ENCODE results near the gene QTRT2.

QTRT2 gene

GRCh38 chr3:114078126-114078525, 21.6 kb downstream of the QTRT2 start:
- Histone ChIP-seq H3K79me2 (ENCODE audit: control insufficient read depth, insufficient read depth, low read length, unreplicated experiment) (peaks cover 2% of the 10 kb centered on the region), H3K4me3 (ENCODE audit: low read depth, low read length) (no peak overlapping the region), H3K4me1 (ENCODE audit: control insufficient read depth, insufficient read depth, low read length, unreplicated experiment) (peaks cover 18% of the 10 kb centered on the region), H2AFZ (ENCODE audit: low read length, unreplicated experiment) (no peak overlapping the region), H3K36me3 (ENCODE audit: insufficient read depth, low read length) (peaks cover 47% of the 10 kb centered on the region), H3K27me3 (ENCODE audit: insufficient read depth, low read length) (no peaks in the 10 kb centered on the region), H3K27ac (ENCODE audit: low read depth, low read length) (no peak overlapping the region)

GRCh38 chr3:114079761-114080160, 23.2 kb downstream of the QTRT2 start:
- peaks cover 48% of the 10 kb centered on the region for H3K36me3 ChIP-seq (ENCODE audit: insufficient read depth, low read length)
- peak overlapping the region; percentile 58 for H3K27ac ChIP-seq (ENCODE audit: low read depth, low read length)
- H3K79me2 ChIP-seq (ENCODE audit: control insufficient read depth, insufficient read depth, low read length, unreplicated experiment), result no peaks in the 10 kb centered on the region
- H3K4me1 ChIP-seq (ENCODE audit: control insufficient read depth, insufficient read depth, low read length, unreplicated experiment), result peaks cover 18% of the 10 kb centered on the region
- H3K27me3 ChIP-seq (ENCODE audit: insufficient read depth, low read length), result no peaks in the 10 kb centered on the region
- H2AFZ ChIP-seq (ENCODE audit: low read length, unreplicated experiment), result peak overlapping the region; percentile 47
- H3K4me3 ChIP-seq (ENCODE audit: low read depth, low read length), result peak overlapping the region; percentile 57

DNA sequence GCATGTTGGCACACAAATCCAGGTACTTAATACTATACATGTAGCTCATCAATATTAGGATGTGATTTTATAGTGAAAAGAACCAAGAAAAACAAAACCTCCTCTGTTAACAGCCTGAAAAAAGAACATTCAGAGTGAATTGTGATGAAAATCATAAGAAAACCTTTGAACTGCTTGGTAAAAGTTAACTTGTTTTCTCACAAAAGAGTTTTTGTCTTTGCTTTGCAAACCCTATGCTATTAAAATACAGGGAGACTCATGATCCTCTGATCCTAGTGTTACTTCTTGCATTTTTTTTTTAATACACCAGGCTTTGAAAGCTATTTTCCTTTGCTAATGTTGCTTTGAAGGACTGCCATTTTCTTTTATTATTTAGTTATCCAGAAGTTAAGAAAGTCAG, 23.7 kb downstream of the QTRT2 start:
- Histone ChIP-seq H3K4me3 (ENCODE audit: low read depth, low read length) (peak overlapping the region; percentile 57), H3K36me3 (ENCODE audit: insufficient read depth, low read length) (peaks cover 47% of the 10 kb centered on the region), H3K27me3 (ENCODE audit: insufficient read depth, low read length) (no peaks in the 10 kb centered on the region), H2AFZ (ENCODE audit: low read length, unreplicated experiment) (peak overlapping the region; percentile 47), H3K4me1 (ENCODE audit: control insufficient read depth, insufficient read depth, low read length, unreplicated experiment) (peaks cover 18% of the 10 kb centered on the region), H3K79me2 (ENCODE audit: control insufficient read depth, insufficient read depth, low read length, unreplicated experiment) (no peaks in the 10 kb centered on the region), H3K27ac (ENCODE audit: low read depth, low read length) (peak overlapping the region; percentile 58)

GRCh38 chr3:114081037-114081436, 24.5 kb downstream of the QTRT2 start:
- H3K27me3 ChIP-seq (ENCODE audit: insufficient read depth, low read length), result no peaks in the 10 kb centered on the region
- H3K27ac ChIP-seq (ENCODE audit: low read depth, low read length), result peak overlapping the region; percentile 58; the same call in 1 of the 2 replicates
- H3K36me3 ChIP-seq (ENCODE audit: insufficient read depth, low read length), result peaks cover 48% of the 10 kb centered on the region
- H3K4me3 ChIP-seq (ENCODE audit: low read depth, low read length), result no peak overlapping the region
- H2AFZ ChIP-seq (ENCODE audit: low read length, unreplicated experiment), result no peak overlapping the region
- H3K79me2 ChIP-seq (ENCODE audit: control insufficient read depth, insufficient read depth, low read length, unreplicated experiment), result no peaks in the 10 kb centered on the region
- peaks cover 18% of the 10 kb centered on the region for H3K4me1 ChIP-seq (ENCODE audit: control insufficient read depth, insufficient read depth, low read length, unreplicated experiment)

DNA sequence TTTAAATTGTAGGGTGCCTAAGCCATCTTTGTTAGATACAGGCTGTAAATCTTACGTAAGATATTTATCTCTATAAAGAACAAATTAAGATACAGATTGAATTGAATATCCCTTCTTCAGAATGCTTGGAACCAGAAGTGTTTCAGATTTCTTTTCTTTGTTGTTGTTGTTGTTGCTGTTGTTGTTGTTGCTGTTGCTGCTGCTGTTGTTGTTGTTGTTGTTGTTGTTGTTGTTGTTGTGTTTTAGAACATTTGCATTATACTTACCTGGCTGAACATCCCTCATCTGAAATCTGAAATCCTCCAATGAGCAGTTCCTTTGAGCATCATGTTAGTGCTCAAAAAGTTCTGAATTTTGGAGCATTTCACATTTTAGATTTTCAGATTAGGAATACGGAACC, 26.6 kb downstream of the QTRT2 start:
- Histone ChIP-seq H3K27me3 (ENCODE audit: insufficient read depth, low read length) (no peaks in the 10 kb centered on the region), H3K36me3 (ENCODE audit: insufficient read depth, low read length) (peaks cover 54% of the 10 kb centered on the region), H3K4me3 (ENCODE audit: low read depth, low read length) (no peak overlapping the region), H3K4me1 (ENCODE audit: control insufficient read depth, insufficient read depth, low read length, unreplicated experiment) (peaks cover 18% of the 10 kb centered on the region), H3K79me2 (ENCODE audit: control insufficient read depth, insufficient read depth, low read length, unreplicated experiment) (no peaks in the 10 kb centered on the region), H3K27ac (ENCODE audit: low read depth, low read length) (no peak overlapping the region), H2AFZ (ENCODE audit: low read length, unreplicated experiment) (no peak overlapping the region)

- no peak overlapping the region for H2AFZ ChIP-seq (ENCODE audit: low read length, unreplicated experiment)
- no peaks in the 10 kb centered on the region for H3K4me1 ChIP-seq (ENCODE audit: control insufficient read depth, insufficient read depth, low read length, unreplicated experiment)
- no peak overlapping the region for H3K4me3 ChIP-seq (ENCODE audit: low read depth, low read length)
- H3K27ac ChIP-seq (ENCODE audit: low read depth, low read length), result no peak overlapping the region
- H3K27me3 ChIP-seq (ENCODE audit: insufficient read depth, low read length), result no peaks in the 10 kb centered on the region
- no peaks in the 10 kb centered on the region for H3K79me2 ChIP-seq (ENCODE audit: control insufficient read depth, insufficient read depth, low read length, unreplicated experiment)
- peaks cover 41% of the 10 kb centered on the region for H3K36me3 ChIP-seq (ENCODE audit: insufficient read depth, low read length)
Measured at GRCh38 chr3:114086356-114086755, 29.8 kb downstream of the QTRT2 start.

- Histone ChIP-seq H3K36me3 (ENCODE audit: insufficient read depth, low read length) (peaks cover 24% of the 10 kb centered on the region), H3K27me3 (ENCODE audit: insufficient read depth, low read length) (no peaks in the 10 kb centered on the region), H3K4me3 (ENCODE audit: low read depth, low read length) (no peak overlapping the region), H2AFZ (ENCODE audit: low read length, unreplicated experiment) (no peak overlapping the region), H3K4me1 (ENCODE audit: control insufficient read depth, insufficient read depth, low read length, unreplicated experiment) (peaks cover 14% of the 10 kb centered on the region), H3K79me2 (ENCODE audit: control insufficient read depth, insufficient read depth, low read length, unreplicated experiment) (no peaks in the 10 kb centered on the region), H3K27ac (ENCODE audit: low read depth, low read length) (no peak overlapping the region)
Measured at GRCh38 chr3:114089675-114090074, 33.1 kb downstream of the QTRT2 start.

- Histone ChIP-seq H3K4me3 (ENCODE audit: low read depth, low read length) (peak overlapping the region; percentile 54; the same call in 1 of the 2 replicates), H3K27ac (ENCODE audit: low read depth, low read length) (no peak overlapping the region), H2AFZ (ENCODE audit: low read length, unreplicated experiment) (peak overlapping the region; percentile 94)
Measured at GRCh38 chr3:114092151-114093015, 35.8 kb downstream of the QTRT2 start.

GRCh38 chr3:114093016-114093380, 36.5 kb downstream of the QTRT2 start:
- Histone ChIP-seq H2AFZ (ENCODE audit: low read length, unreplicated experiment) (peak overlapping the region; percentile 94), H3K4me1 (ENCODE audit: control insufficient read depth, insufficient read depth, low read length, unreplicated experiment) (peaks cover 14% of the 10 kb centered on the region), H3K27me3 (ENCODE audit: insufficient read depth, low read length) (no peaks in the 10 kb centered on the region), H3K36me3 (ENCODE audit: insufficient read depth, low read length) (peaks cover 2% of the 10 kb centered on the region), H3K4me3 (ENCODE audit: low read depth, low read length) (peak overlapping the region; percentile 54; the same call in 1 of the 2 replicates), H3K79me2 (ENCODE audit: control insufficient read depth, insufficient read depth, low read length, unreplicated experiment) (no peaks in the 10 kb centered on the region), H3K27ac (ENCODE audit: low read depth, low read length) (no peak overlapping the region)

More at GRCh38 chr3:114092151-114093015, 35.8 kb downstream of the QTRT2 start:
- Histone ChIP-seq H3K4me1 (ENCODE audit: control insufficient read depth, insufficient read depth, low read length, unreplicated experiment) (peaks cover 14% of the 10 kb centered on the region), H3K79me2 (ENCODE audit: control insufficient read depth, insufficient read depth, low read length, unreplicated experiment) (no peaks in the 10 kb centered on the region), H3K36me3 (ENCODE audit: insufficient read depth, low read length) (peaks cover 4% of the 10 kb centered on the region), H3K27me3 (ENCODE audit: insufficient read depth, low read length) (no peaks in the 10 kb centered on the region)

DNA sequence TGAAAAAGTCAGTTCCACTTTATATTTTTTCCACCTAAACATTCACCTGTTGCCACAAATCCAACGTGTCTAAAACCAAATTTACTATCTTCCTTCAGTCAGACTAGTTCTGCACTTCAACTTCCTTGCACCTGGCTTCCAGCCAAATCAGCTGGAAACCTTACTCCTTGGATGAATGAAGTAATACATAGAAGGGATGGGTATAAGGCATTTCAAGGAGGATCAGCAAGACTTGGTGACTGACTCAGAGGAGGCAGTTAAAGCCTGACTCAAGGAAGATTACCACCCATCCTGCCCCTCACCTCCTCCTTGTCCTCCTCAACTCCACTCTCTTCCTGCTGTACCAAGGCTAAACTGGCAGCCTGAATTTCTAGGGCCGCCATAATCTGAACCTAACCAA, 37.1 kb downstream of the QTRT2 start:
- Histone ChIP-seq H3K27me3 (ENCODE audit: insufficient read depth, low read length) (no peaks in the 10 kb centered on the region), H2AFZ (ENCODE audit: low read length, unreplicated experiment) (no peak overlapping the region), H3K27ac (ENCODE audit: low read depth, low read length) (no peak overlapping the region), H3K36me3 (ENCODE audit: insufficient read depth, low read length) (no peaks in the 10 kb centered on the region), H3K4me3 (ENCODE audit: low read depth, low read length) (no peak overlapping the region), H3K4me1 (ENCODE audit: control insufficient read depth, insufficient read depth, low read length, unreplicated experiment) (peaks cover 14% of the 10 kb centered on the region), H3K79me2 (ENCODE audit: control insufficient read depth, insufficient read depth, low read length, unreplicated experiment) (no peaks in the 10 kb centered on the region)

DNA sequence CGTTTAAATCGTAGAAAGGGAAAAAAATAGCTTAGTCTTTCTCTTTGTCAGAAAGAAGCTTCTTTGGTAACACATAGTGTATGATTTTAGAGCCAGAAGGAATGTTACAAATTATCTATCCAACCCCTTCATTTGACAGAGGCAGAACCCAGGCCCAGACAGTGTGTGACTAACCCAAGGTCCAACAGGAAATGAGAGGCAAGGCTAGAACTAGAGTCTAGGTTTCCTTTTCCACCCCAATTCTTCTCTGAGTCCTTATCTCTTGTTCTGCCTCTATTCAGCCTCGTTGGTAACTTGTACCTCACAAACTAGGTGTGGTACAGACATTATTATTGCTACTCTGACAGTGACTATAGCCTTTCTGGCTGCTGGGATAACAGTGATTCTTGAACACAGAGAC, 39.3 kb downstream of the QTRT2 start:
- no peak overlapping the region for H3K4me3 ChIP-seq (ENCODE audit: low read depth, low read length)
- no peak overlapping the region for H3K27ac ChIP-seq (ENCODE audit: low read depth, low read length)
- no peaks in the 10 kb centered on the region for H3K36me3 ChIP-seq (ENCODE audit: insufficient read depth, low read length)
- peaks cover 14% of the 10 kb centered on the region for H3K4me1 ChIP-seq (ENCODE audit: control insufficient read depth, insufficient read depth, low read length, unreplicated experiment)
- no peak overlapping the region for H2AFZ ChIP-seq (ENCODE audit: low read length, unreplicated experiment)
- no peaks in the 10 kb centered on the region for H3K27me3 ChIP-seq (ENCODE audit: insufficient read depth, low read length)
- H3K79me2 ChIP-seq (ENCODE audit: control insufficient read depth, insufficient read depth, low read length, unreplicated experiment), result no peaks in the 10 kb centered on the region
